NCI-H69 (cell line): Measurements from ENCODE around the gene BNIP5.

Experiments used
- DNase-seq: peaks from one replicate; lab custom pipeline; 2025; lab: John Stamatoyannopoulos, UW

The BNIP5 gene

DNA sequence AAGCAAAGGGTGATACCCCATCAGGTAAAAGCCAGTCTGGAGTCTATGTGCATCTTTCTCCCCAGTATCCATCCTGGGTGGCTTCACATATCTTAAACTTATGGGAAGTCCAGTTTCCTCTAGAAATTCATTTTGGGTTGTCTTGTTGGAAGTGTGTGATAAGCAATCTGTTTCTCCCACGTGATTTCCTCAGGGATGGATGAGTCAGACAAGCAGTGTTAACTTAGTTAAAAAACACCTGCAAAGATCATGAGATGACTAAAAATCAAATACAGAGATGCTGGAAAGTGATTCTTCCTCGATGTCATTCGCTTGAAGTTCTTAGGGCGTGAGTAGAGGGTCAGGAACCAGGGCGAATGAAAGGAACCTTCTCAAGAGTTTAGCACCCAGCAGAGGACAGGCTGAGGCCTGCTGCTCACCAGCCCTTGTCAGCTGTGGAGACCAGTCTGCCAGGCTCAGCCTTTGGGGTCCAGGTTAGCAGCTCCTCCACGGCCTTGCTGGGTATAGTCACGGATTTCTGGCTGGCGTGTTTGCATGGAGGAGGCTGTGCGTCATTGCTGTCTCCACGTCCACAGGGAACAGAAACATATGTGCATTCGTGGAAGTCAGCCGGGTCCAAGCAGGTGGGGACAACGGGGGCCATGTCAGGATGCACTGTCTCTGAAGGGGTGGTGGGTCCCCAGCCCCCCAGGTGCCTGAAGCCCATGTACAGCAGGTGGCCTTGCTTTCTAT lies 69.6 kb downstream of the BNIP5 start:
- peak; percentile 50 for DNase-seq
